Glomerular visceral epithelial cell (primary cell): Measurements from ENCODE around the gene LAS1L.
"Not testable (repeated sequence)": the region's sequence is repeated elsewhere in the genome, so short reads cannot be mapped to it uniquely, and the experiment has no call there.

Experiments used
- DNase-seq: peaks from one replicate; pipeline ENCODE4 v3.0.0-alpha.2; 2016; ENCODE audit errors: extremely low spot score

Gene LAS1L

GRCh38 chrX:65517923-65518322, 16.7 kb downstream of the LAS1L start:
- no peak for DNase-seq

GRCh38 chrX:65516756-65517155, 17.8 kb downstream of the LAS1L start:
- DNase-seq = no peak

GRCh38 chrX:65513610-65514009, 21.0 kb downstream of the LAS1L start:
- DNase-seq = no peak

GRCh38 chrX:65509400-65509799, 25.2 kb downstream of the LAS1L start:
- no peak for DNase-seq

- DNase-seq = no peak
Measured at GRCh38 chrX:65508851-65509250, 25.7 kb downstream of the LAS1L start.

- peak; percentile 27 for DNase-seq
Measured at GRCh38 chrX:65502618-65503017, 32.0 kb downstream of the LAS1L start.

GRCh38 chrX:65493431-65493830, 41.2 kb downstream of the LAS1L start:
- no peak for DNase-seq

- no peak for DNase-seq
Measured at GRCh38 chrX:65491620-65492019, 43.0 kb downstream of the LAS1L start.

- no peak for DNase-seq
Measured at GRCh38 chrX:65488495-65488894, 46.1 kb downstream of the LAS1L start.

- DNase-seq = no peak
Measured at GRCh38 chrX:65480960-65481359, 53.6 kb downstream of the LAS1L start.

- not testable (repeated sequence) for DNase-seq
Measured at GRCh38 chrX:65479102-65479501, 55.5 kb downstream of the LAS1L start.

GRCh38 chrX:65476564-65476963, 58.0 kb downstream of the LAS1L start:
- no peak for DNase-seq

GRCh38 chrX:65463550-65463949, 71.0 kb downstream of the LAS1L start:
- DNase-seq = peak; percentile 28
